ENCODE measurements around the gene GSE1.

DNA sequence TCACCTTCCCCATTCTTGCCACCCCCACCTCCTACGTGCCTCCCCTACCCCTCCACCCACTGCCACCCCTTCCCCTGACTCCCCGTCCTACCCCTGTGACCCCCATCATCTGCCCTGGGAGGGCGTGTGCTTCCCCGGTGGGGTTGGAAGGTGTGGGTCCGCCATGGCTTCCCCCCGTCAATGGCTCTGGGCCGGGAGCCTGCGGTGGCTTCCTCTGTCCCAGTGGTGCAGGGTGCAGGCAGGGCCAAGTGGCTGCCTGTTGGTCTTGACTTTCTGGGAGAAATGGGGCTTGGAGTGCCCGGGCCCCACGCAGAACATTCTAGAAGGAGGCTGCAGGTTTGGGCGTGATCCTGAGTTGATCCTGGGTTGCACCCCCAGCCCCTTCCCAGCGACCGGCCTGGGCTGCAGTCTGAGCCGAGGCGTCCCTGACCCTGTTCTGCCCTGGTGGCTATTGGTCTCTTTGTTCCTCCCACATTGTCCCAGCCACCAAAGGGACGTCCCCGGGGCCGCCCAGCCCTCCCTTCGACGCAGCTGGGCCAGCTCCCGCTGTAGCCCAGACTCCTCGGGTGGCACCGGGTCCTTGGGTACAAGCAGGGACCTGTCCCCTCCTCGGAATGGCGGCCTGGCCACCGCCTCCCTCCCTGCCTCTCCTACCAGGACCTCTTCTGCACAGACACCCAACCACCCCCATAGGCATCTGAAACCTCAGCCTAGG is 25.7 kb downstream of the GSE1 start:
- TF ChIP-seq, protein P1, sequence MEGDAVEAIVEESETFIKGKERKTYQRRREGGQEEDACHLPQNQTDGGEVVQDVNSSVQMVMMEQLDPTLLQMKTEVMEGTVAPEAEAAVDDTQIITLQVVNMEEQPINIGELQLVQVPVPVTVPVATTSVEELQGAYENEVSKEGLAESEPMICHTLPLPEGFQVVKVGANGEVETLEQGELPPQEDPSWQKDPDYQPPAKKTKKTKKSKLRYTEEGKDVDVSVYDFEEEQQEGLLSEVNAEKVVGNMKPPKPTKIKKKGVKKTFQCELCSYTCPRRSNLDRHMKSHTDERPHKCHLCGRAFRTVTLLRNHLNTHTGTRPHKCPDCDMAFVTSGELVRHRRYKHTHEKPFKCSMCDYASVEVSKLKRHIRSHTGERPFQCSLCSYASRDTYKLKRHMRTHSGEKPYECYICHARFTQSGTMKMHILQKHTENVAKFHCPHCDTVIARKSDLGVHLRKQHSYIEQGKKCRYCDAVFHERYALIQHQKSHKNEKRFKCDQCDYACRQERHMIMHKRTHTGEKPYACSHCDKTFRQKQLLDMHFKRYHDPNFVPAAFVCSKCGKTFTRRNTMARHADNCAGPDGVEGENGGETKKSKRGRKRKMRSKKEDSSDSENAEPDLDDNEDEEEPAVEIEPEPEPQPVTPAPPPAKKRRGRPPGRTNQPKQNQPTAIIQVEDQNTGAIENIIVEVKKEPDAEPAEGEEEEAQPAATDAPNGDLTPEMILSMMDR (IDR thresholded peaks at IDR 0.05): no peak
- no peak for TF ChIP-seq ZFX (IDR thresholded peaks at IDR 0.05; ENCODE audit: borderline replicate concordance)
